Left ventricle myocardium inferior (tissue), 1 donor: ENCODE measurements around the gene GC. TPM values are rescaled to one million over a fixed set of nuclear protein-coding genes. Genes with fewer than 3 reads are reported as not detected.

Source experiments
- DNase-seq: peaks from one replicate; pipeline ENCODE4 v3.0.0-alpha.2; 2020
- H3K27ac ChIP-seq: fragments of 200-600 bp; replicated peaks from 2 replicates; pipeline ENCODE4 v1.8.0; 2021
- H3K27me3 ChIP-seq: fragments of 200-600 bp; 2 replicates; pipeline ENCODE4 v1.8.0; 2021; ENCODE audit warnings: low read depth
- H3K36me3 ChIP-seq: fragments of 200-600 bp; 2 replicates; pipeline ENCODE4 v1.8.0; 2021
- H3K4me1 ChIP-seq: fragments of 200-600 bp; 2 replicates; pipeline ENCODE4 v1.8.0; 2021
- H3K4me3 ChIP-seq: fragments of 200-600 bp; 2 replicates; pipeline ENCODE4 v1.8.0; 2021; ENCODE audit warnings: mild to moderate bottlenecking, moderate library complexity
- H3K9me3 ChIP-seq: fragments of 200-600 bp; replicated peaks from 2 replicates; pipeline ENCODE4 v1.8.0; 2021
- intact Hi-C: fragments of 100-400 bp; cut with micrococcal nuclease; formaldehyde crosslinking; loops from one replicate; pipeline ENCODE4 v1.11.0; 2022
- long read RNA-seq: library from polyadenylated mRNA; unstranded; transcript quantifications from one replicate; pipeline ENCODE4 v2.0.0, GENCODE V29; 2021
- total RNA-seq: library from RNA; stranded (reverse); fragmentation: NEBNext Ultra II Directional; extraction: Animal tissue kit (Norgen Biotek cat#: 25700); gene quantifications from one replicate; pipeline ENCODE4 v1.2.1, GENCODE V29; 2021
- TF ChIP-seq, protein P1 (sequence below): fragments of 200-600 bp; IDR thresholded peaks from 2 replicates; pipeline ENCODE4 v1.8.0; 2021; ENCODE audit warnings: antibody characterized with exemption, mild to moderate bottlenecking, borderline replicate concordance
- donor health status: DM: no; HTN: yes; CAD: no; lungs with severe emphysema.

Gene GC, protein sequence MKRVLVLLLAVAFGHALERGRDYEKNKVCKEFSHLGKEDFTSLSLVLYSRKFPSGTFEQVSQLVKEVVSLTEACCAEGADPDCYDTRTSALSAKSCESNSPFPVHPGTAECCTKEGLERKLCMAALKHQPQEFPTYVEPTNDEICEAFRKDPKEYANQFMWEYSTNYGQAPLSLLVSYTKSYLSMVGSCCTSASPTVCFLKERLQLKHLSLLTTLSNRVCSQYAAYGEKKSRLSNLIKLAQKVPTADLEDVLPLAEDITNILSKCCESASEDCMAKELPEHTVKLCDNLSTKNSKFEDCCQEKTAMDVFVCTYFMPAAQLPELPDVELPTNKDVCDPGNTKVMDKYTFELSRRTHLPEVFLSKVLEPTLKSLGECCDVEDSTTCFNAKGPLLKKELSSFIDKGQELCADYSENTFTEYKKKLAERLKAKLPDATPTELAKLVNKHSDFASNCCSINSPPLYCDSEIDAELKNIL
- not detected for total RNA-seq
- long read RNA-seq = 0 reads

DNA sequence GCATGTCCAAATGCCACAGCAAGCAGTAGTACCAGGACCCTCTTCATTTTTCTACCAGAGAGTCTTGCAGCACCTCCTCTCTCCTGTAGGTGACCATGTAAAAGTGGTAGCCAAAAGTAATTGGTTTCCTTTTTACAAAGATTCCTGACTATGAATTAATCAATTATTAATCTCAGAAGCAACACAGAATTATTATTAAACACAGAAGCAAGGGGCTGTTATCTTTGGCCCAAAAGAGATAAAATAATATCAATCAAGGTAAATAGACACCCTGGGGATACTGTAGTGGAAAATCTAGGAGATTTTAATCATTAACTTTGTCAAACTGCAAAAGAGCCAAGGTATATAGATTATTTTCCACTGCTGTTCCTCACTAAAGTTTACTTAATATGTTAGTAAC, at the start of gene GC:
TSS of gene GC (minus strand) at position 108 of the 400 bp plus-strand sequence. CDS start at position 47, 61 bp downstream.
- intact Hi-C loops = no loop called here
- DNase-seq = no peak
- H3K9me3 ChIP-seq = no peaks in the 10 kb centered on the region
- TF ChIP-seq, protein P1, sequence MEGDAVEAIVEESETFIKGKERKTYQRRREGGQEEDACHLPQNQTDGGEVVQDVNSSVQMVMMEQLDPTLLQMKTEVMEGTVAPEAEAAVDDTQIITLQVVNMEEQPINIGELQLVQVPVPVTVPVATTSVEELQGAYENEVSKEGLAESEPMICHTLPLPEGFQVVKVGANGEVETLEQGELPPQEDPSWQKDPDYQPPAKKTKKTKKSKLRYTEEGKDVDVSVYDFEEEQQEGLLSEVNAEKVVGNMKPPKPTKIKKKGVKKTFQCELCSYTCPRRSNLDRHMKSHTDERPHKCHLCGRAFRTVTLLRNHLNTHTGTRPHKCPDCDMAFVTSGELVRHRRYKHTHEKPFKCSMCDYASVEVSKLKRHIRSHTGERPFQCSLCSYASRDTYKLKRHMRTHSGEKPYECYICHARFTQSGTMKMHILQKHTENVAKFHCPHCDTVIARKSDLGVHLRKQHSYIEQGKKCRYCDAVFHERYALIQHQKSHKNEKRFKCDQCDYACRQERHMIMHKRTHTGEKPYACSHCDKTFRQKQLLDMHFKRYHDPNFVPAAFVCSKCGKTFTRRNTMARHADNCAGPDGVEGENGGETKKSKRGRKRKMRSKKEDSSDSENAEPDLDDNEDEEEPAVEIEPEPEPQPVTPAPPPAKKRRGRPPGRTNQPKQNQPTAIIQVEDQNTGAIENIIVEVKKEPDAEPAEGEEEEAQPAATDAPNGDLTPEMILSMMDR = no peak
- H3K4me1 ChIP-seq = no peaks in the 10 kb centered on the region
- H3K27me3 ChIP-seq = no peaks in the 10 kb centered on the region
- no peak within 1 kb of the TSS for H3K27ac ChIP-seq
- H3K4me3 ChIP-seq = no peak within 1 kb of the TSS
- no peaks in the 10 kb centered on the region for H3K36me3 ChIP-seq

DNA sequence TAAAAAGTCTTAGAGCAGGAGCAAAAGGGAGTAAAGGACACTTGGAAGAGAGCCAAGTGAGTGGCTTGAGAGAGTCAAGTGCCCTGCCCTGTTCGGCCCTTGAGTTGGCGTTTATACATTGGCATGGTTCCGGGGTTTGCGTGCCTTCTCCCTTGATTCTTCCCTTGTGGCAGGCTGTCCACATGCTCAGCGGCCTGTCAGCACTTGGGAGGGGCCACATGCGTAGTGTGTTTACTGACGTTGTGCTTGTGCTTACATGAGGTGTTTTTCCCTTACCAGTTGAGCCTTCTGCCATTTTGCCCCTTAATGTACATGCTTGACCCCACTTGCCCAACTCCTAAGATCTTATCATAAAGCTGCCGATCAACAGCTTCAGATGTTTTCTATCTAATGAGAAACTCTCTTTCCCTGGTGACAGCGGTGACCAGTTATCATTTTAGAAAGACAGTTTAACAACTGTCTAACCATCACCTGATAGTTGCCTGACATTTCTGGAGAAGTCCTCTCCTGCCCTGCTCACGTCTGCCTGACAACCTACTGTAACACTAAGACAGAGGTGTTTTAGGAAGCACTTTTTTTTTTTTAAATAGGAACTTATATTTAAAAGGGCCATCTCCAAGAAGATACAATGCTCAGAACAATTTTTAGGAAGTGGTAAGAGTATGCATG, 49.5 kb upstream of the GC start:
- H3K9me3 ChIP-seq = no peaks in the 10 kb centered on the region
- no peaks in the 10 kb centered on the region for H3K27me3 ChIP-seq
- TF ChIP-seq, protein P1 = no peak
- DNase-seq = no peak
- no peaks in the 10 kb centered on the region for H3K4me1 ChIP-seq
- intact Hi-C loops = no loop called here
- no peaks in the 10 kb centered on the region for H3K36me3 ChIP-seq
- H3K27ac ChIP-seq = no peak overlapping the region
- H3K4me3 ChIP-seq = no peak overlapping the region

DNA sequence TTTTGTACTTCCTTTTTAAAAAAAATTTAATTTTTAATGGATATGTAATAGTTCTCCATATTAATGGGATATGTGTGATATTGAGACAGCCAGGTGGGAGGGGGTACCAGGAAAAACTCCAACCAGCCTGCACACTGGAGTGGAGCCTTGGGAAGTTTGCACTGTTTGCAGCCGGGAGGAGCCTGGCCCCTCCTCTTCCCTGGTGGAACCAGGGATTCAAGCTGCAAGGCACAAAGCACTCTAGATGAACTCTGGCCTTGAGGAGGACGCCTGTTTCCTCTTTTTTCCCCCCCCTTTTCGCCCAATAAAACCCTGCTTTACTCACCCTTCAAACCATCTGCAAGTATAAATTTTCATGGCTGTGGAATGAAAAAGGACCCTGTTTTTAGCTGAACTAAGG, 48.2 kb upstream of the GC start:
- H3K27ac ChIP-seq = no peak overlapping the region
- no peaks in the 10 kb centered on the region for H3K9me3 ChIP-seq
- intact Hi-C loops = no loop called here
- no peak overlapping the region for H3K4me3 ChIP-seq
- TF ChIP-seq, protein P1 = no peak
- no peaks in the 10 kb centered on the region for H3K36me3 ChIP-seq
- H3K4me1 ChIP-seq = no peaks in the 10 kb centered on the region
- H3K27me3 ChIP-seq = no peaks in the 10 kb centered on the region
- no peak for DNase-seq

DNA sequence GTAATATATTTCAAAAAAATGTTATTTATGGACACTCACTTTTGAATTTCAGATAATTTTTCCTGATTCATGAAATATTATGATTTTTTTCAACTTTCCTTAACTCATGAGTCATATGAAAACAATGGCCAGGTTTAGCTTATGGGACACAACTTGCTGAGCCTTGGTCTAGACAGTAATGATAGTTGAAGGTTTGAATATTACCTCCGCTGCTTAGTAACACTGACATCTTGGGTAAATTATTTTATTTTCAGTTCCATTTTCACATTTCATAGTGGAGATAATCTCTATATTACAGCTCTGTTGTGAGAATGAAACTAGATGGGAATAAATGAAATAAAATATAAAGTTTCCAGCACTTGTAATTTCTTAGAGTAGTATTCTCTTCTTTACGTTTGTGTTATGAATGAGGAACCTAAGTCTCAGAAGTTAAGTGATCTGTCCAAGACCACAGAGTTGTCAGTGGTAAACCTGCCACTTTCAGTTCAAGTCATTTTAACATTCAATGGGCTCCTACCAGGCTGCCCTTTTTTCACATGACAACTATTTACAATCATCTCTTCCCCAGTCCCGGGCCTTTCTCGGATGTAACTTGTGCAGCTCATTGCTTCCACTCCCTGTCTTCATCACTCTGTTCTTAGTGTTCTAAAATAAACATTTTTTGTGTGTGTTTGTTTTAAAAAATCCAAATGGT, 46.8 kb upstream of the GC start:
- Histone ChIP-seq H3K27ac (no peak overlapping the region), H3K4me1 (no peaks in the 10 kb centered on the region), H3K36me3 (no peaks in the 10 kb centered on the region), H3K4me3 (no peak overlapping the region), H3K9me3 (no peaks in the 10 kb centered on the region), H3K27me3 (no peaks in the 10 kb centered on the region)
- TF ChIP-seq, protein P1 = no peak
- DNase-seq = no peak
- intact Hi-C loops = no loop called here

DNA sequence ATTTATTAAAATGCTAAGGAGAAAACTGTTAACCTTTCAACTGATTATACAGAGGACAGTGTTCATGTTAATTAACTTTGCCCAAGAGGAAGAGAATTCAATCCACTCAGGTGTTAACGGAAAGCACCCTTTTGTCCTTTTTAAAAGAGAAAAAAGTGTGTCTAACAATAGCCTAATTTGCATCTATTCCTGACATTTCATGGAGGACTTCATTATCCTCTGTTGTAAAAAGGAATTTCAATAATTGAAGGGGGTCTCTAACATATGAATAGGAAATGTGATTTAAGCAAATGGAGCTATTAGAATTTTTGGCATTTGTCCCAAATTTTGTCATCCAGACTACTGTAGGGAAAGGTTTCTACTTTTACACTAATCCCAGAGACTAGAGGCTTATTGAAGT, 44.6 kb upstream of the GC start:
- no peaks in the 10 kb centered on the region for H3K9me3 ChIP-seq
- H3K4me1 ChIP-seq = no peaks in the 10 kb centered on the region
- intact Hi-C loops = no loop called here
- no peak overlapping the region for H3K27ac ChIP-seq
- no peaks in the 10 kb centered on the region for H3K36me3 ChIP-seq
- TF ChIP-seq, protein P1 = no peak
- no peak overlapping the region for H3K4me3 ChIP-seq
- H3K27me3 ChIP-seq = no peaks in the 10 kb centered on the region
- no peak for DNase-seq
